ENCODE measurements around the gene KCNN3. TPM values are rescaled to one million over a fixed set of nuclear protein-coding genes. Genes with fewer than 3 reads are reported as not detected.
A peak's percentile ranks its signal among the peaks of the same experiment; 100 is the strongest.

KCNN3 gene
- total and polyA plus RNA-seq, 2 of the 8 experiments (the other 6 are each of a cell fraction or from before 2014, with no cell fraction given) = 2.8 to 3.7 TPM

GRCh38 chr1:154714638-154715037 is 155.4 kb downstream of the KCNN3 start:
- peaks cover 0 to 4% of the 10 kb centered on the region in 2 experiments for H4K20me1 ChIP-seq (replicated peaks in 1 of 2; ENCODE audit: control insufficient read depth in 1 of 2, insufficient read depth in 2 of 2, low read length in 2 of 2)
- no peak overlapping the region for H3K27ac ChIP-seq (ENCODE audit: low read depth, low read length)
- H4K91ac ChIP-seq (replicated peaks; ENCODE audit: insufficient read length, low read length) = no peak overlapping the region
- peaks cover 3% of the 10 kb centered on the region; the same call in 1 of the 2 replicates for H3K79me1 ChIP-seq (ENCODE audit: low read depth, low read length)
- no peak overlapping the region for H2BK12ac ChIP-seq (ENCODE audit: low read depth, low read length)
- H2BK120ac ChIP-seq (replicated peaks; ENCODE audit: low read depth, low read length) = no peak overlapping the region
- H2AFZ ChIP-seq (ENCODE audit: low read length) = no peak overlapping the region
- no peak overlapping the region for H2BK15ac ChIP-seq (ENCODE audit: low read length)
- ChIA-PET POLR2A (ENCODE audit: partially characterized antibody) (no interaction called here), CTCF (ENCODE audit: partially characterized antibody) (interaction anchor here (0.6 to 0.8 kb wide), 2 partner anchors 49 to 198 kb away, joined by 3 to 4 read pairs; no protein-coding TSS in a partner anchor)
- 86% methylated on average over 3 of the region's 3 CpGs; no CpG with 5 or more reads in 1 of the 2 experiments for WGBS, 2 experiments (ENCODE audit: extremely low coverage in 1 of 2, insufficient coverage in 1 of 2, insufficient read length in 1 of 2, insufficient replicate concordance in 2 of 2, low coverage in 1 of 2, low lambda C conversion rate in 2 of 2, missing lambda C conversion rate in 1 of 2)
- no peak overlapping the region for H3K14ac ChIP-seq (ENCODE audit: insufficient read length)
- H3K79me2 ChIP-seq (ENCODE audit: control insufficient read depth in 1 of 2, insufficient read depth in 2 of 2, low read length in 2 of 2) = no peaks in the 10 kb centered on the region
- no peak overlapping the region for H3K23ac ChIP-seq (ENCODE audit: insufficient read length)
- H2BK5ac ChIP-seq (ENCODE audit: low read depth, low read length) = no peak overlapping the region
- H3K4me1 ChIP-seq (replicated peaks in 1 of 4; ENCODE audit: control insufficient read depth in 3 of 4, insufficient read depth in 4 of 4, low read length in 3 of 4) = no peaks in the 10 kb centered on the region; a peak in 1 of 7 replicates
- no peak overlapping the region for H2BK20ac ChIP-seq (ENCODE audit: low read length)
- no peak overlapping the region for H4K8ac ChIP-seq (ENCODE audit: extremely low read depth, insufficient read depth, low read length)
- no peaks in the 10 kb centered on the region; a peak in 1 of 8 replicates for H3K36me3 ChIP-seq (ENCODE audit: control insufficient read depth in 2 of 4, insufficient read depth in 4 of 4, low read length in 3 of 4)
- FAIRE-seq = no peak
- no peak overlapping the region for H3K4me3 ChIP-seq (ENCODE audit: extremely low read depth in 1 of 4, insufficient read depth in 2 of 4, low read depth in 3 of 4, low read length in 4 of 4)
- H2AK5ac ChIP-seq (ENCODE audit: low read depth, low read length) = no peak overlapping the region
- H3K18ac ChIP-seq (ENCODE audit: extremely low read depth, low read length) = no peak overlapping the region
- H3K9ac ChIP-seq (replicated peaks in 1 of 4; ENCODE audit: extremely low read depth in 1 of 4, low read depth in 3 of 4, low read length in 3 of 4) = no peak overlapping the region
- H3K9me3 ChIP-seq (ENCODE audit: insufficient read depth in 2 of 2, low read depth in 1 of 2, low read length in 1 of 2) = no peaks in the 10 kb centered on the region
- H3K4ac ChIP-seq (replicated peaks; ENCODE audit: insufficient read length, low read depth, low read length) = no peak overlapping the region
- no peak overlapping the region for H3K4me2 ChIP-seq (ENCODE audit: insufficient read depth in 1 of 2, low read depth in 2 of 2, low read length in 2 of 2)
- no peaks in the 10 kb centered on the region for H3K27me3 ChIP-seq (replicated peaks in 1 of 4; ENCODE audit: control insufficient read depth in 3 of 4, extremely low read depth in 1 of 4, insufficient read depth in 3 of 4, low read length in 3 of 4)
- peak overlapping the region; percentile 97 for H3K56ac ChIP-seq (replicated peaks; ENCODE audit: insufficient read length, low read depth, low read length)
- TF ChIP-seq JUND (IDR thresholded peaks at IDR 0.05; ENCODE audit: low read length) = no peak
- TF ChIP-seq ATF3 (IDR thresholded peaks at IDR 0.05; ENCODE audit: insufficient read depth, low read depth, low read length) = no peak
- TF ChIP-seq SUZ12 (IDR thresholded peaks at IDR 0.05; ENCODE audit: low read length) = no peak
- TF ChIP-seq CHD2 (IDR thresholded peaks at IDR 0.05; ENCODE audit: low read length) = no peak
- no peak for TF ChIP-seq TBP (IDR thresholded peaks at IDR 0.05; ENCODE audit: low read depth, low read length)
- TF ChIP-seq RNF2 (IDR thresholded peaks at IDR 0.05; ENCODE audit: borderline replicate concordance, low read depth, low read length, missing control alignments, poor library complexity, severe bottlenecking) = no peak
- TF ChIP-seq NRF1 (IDR thresholded peaks at IDR 0.05; ENCODE audit: low read depth, low read length) = no peak
- no peak for TF ChIP-seq TCF12 (IDR thresholded peaks at IDR 0.05; ENCODE audit: low read depth, low read length)
- TF ChIP-seq NANOG (IDR thresholded peaks at IDR 0.05; ENCODE audit: insufficient read depth, low read depth, low read length, poor library complexity, severe bottlenecking) = no peak
- TF ChIP-seq RBBP5 (IDR thresholded peaks at IDR 0.05; ENCODE audit: borderline replicate concordance, low read depth, low read length) = no peak
- no peak for TF ChIP-seq ASH2L (IDR thresholded peaks at IDR 0.05; ENCODE audit: low read length)
- TF ChIP-seq GABPA (IDR thresholded peaks at IDR 0.05; ENCODE audit: borderline replicate concordance, insufficient read depth, low read length) = no peak
- no peak for TF ChIP-seq CHD1 (IDR thresholded peaks at IDR 0.05; ENCODE audit: low read depth, low read length)
- no peak overlapping the region for H4K5ac ChIP-seq (ENCODE audit: insufficient read length, low read depth, low read length)
- no peak for DNase-seq (ENCODE audit: low read depth in 1 of 2, low spot score in 2 of 2)
- H3K23me2 ChIP-seq (ENCODE audit: low read depth, low read length) = peaks cover 9% of the 10 kb centered on the region; the same call in 1 of the 2 replicates
